ENCODE data around the gene CCNA1.
A peak's percentile ranks its signal among the peaks of the same experiment; 100 is the strongest.

The CCNA1 gene

DNA sequence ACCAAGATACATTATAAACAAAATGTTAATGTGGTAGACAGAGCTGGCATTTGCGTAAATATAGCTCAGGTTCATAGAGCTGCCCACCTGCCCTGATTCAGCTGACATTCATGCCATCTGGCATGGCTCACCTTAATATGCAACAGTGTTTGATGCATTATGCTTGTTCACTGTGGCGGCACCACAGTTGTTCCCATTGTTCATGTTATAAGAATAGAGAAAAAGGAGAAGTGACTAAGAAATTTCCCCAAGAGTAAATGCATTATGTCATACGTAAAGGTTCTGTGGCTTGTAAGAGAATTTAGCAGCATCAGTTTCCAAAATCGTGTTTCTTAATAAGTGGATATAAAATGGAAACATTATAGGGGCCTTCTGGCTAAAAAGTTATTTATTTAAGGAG is 4.5 kb downstream of the CCNA1 start:
- Histone ChIP-seq H3K36me3 (ENCODE audit: control insufficient read depth in 2 of 2, insufficient read depth in 1 of 2, low read length in 2 of 2) (no peaks in the 10 kb centered on the region), H3K4me1 (ENCODE audit: control insufficient read depth, insufficient read depth, low read length) (no peaks in the 10 kb centered on the region), H3K4me3 (ENCODE audit: low read depth, low read length) (no peak overlapping the region), H3K9me3 (ENCODE audit: control insufficient read depth, insufficient read depth, low read depth, low read length) (no peaks in the 10 kb centered on the region), H3K27ac (ENCODE audit: extremely low read depth, low read depth, low read length) (no peak overlapping the region)
- ChIA-PET POLR2A (no interaction called here), CTCF (interaction anchor here (0.5 to 0.7 kb wide), 4 partner anchors 41 to 351 kb away, joined by 3 to 5 read pairs (median 4); no protein-coding TSS in a partner anchor)
- no peak for TF ChIP-seq YY1 (tag by site-specific recombination; IDR thresholded peaks at IDR 0.05)
- TF ChIP-seq ZNF610 (tag by site-specific recombination; IDR thresholded peaks at IDR 0.05; ENCODE audit: borderline replicate concordance): no peak
- 0 out of 2 replicates have a peak, but pooled peaks have one; percentile 20 for TF ChIP-seq ATF2 (tag by site-specific recombination; IDR thresholded peaks at IDR 0.05; ENCODE audit: low read depth)

- 0 out of 2 replicates have a peak, but pooled peaks have one; percentile 51 for TF ChIP-seq SCRT2 (tag by site-specific recombination; IDR thresholded peaks at IDR 0.05)
- TF ChIP-seq, protein P1, sequence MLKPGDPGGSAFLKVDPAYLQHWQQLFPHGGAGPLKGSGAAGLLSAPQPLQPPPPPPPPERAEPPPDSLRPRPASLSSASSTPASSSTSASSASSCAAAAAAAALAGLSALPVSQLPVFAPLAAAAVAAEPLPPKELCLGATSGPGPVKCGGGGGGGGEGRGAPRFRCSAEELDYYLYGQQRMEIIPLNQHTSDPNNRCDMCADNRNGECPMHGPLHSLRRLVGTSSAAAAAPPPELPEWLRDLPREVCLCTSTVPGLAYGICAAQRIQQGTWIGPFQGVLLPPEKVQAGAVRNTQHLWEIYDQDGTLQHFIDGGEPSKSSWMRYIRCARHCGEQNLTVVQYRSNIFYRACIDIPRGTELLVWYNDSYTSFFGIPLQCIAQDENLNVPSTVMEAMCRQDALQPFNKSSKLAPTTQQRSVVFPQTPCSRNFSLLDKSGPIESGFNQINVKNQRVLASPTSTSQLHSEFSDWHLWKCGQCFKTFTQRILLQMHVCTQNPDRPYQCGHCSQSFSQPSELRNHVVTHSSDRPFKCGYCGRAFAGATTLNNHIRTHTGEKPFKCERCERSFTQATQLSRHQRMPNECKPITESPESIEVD (tag by site-specific recombination; IDR thresholded peaks at IDR 0.05): no peak
- POLR2A ChIA-PET: interaction anchor here (0.6 kb wide), 1 partner anchor 16 kb away, joined by 3 read pairs; no protein-coding TSS in a partner anchor
- Histone ChIP-seq H3K4me1 (ENCODE audit: control insufficient read depth, insufficient read depth, low read length) (no peaks in the 10 kb centered on the region), H3K27ac (ENCODE audit: extremely low read depth, low read depth, low read length) (no peak overlapping the region), H3K36me3 (ENCODE audit: control insufficient read depth in 2 of 2, insufficient read depth in 1 of 2, low read length in 2 of 2) (no peaks in the 10 kb centered on the region), H3K4me3 (ENCODE audit: low read depth, low read length) (no peak overlapping the region), H3K9me3 (ENCODE audit: control insufficient read depth, insufficient read depth, low read depth, low read length) (no peaks in the 10 kb centered on the region)
- CTCF ChIA-PET: no interaction called here
Measured at GRCh38 chr13:36438594-36439483, 6.5 kb downstream of the CCNA1 start.

DNA sequence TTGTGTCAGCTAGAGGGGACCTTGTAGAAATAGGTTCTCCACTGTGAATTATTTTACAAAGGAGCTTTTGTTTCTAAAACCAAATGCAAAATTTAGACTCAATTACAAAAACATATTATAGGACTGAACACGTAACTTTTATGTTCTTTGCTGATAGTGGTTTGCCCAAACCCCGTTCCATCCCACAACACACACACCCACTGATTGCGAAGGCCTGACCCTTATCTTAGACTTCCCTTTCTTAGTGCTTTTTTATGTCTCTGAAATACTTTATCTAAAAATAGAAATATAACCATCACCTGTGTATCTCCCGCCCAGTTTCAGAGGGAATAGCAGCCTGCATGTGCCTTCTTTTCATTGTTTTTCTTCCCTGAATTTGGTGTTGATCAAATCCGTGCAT is 13.0 kb downstream of the CCNA1 start:
- POLR2A ChIA-PET: no interaction called here
- no peak for TF ChIP-seq ZNF777 (tag by site-specific recombination; IDR thresholded peaks at IDR 0.05; ENCODE audit: borderline replicate concordance)
- Histone ChIP-seq H3K36me3 (ENCODE audit: control insufficient read depth in 2 of 2, insufficient read depth in 1 of 2, low read length in 2 of 2) (no peaks in the 10 kb centered on the region), H3K4me1 (ENCODE audit: control insufficient read depth, insufficient read depth, low read length) (no peaks in the 10 kb centered on the region), H3K27ac (ENCODE audit: extremely low read depth, low read depth, low read length) (no peak overlapping the region), H3K9me3 (ENCODE audit: control insufficient read depth, insufficient read depth, low read depth, low read length) (no peaks in the 10 kb centered on the region), H3K4me3 (ENCODE audit: low read depth, low read length) (no peak overlapping the region)
- CTCF ChIA-PET: no interaction called here

GRCh38 chr13:36445891-36446351 is 13.6 kb downstream of the CCNA1 start:
- Histone ChIP-seq H3K36me3 (ENCODE audit: control insufficient read depth in 2 of 2, insufficient read depth in 1 of 2, low read length in 2 of 2) (no peaks in the 10 kb centered on the region), H3K4me3 (ENCODE audit: low read depth, low read length) (no peak overlapping the region), H3K4me1 (ENCODE audit: control insufficient read depth, insufficient read depth, low read length) (no peaks in the 10 kb centered on the region), H3K9me3 (ENCODE audit: control insufficient read depth, insufficient read depth, low read depth, low read length) (no peaks in the 10 kb centered on the region), H3K27ac (ENCODE audit: extremely low read depth, low read depth, low read length) (no peak overlapping the region)
- ChIA-PET POLR2A (no interaction called here), CTCF (no interaction called here)
- TF ChIP-seq ZNF2 (tag by site-specific recombination; IDR thresholded peaks at IDR 0.05): no peak
- no peak for TF ChIP-seq ZNF155 (tag by site-specific recombination; IDR thresholded peaks at IDR 0.05)
- TF ChIP-seq ZNF416 (tag by site-specific recombination; IDR thresholded peaks at IDR 0.05): no peak
- TF ChIP-seq, protein P2, sequence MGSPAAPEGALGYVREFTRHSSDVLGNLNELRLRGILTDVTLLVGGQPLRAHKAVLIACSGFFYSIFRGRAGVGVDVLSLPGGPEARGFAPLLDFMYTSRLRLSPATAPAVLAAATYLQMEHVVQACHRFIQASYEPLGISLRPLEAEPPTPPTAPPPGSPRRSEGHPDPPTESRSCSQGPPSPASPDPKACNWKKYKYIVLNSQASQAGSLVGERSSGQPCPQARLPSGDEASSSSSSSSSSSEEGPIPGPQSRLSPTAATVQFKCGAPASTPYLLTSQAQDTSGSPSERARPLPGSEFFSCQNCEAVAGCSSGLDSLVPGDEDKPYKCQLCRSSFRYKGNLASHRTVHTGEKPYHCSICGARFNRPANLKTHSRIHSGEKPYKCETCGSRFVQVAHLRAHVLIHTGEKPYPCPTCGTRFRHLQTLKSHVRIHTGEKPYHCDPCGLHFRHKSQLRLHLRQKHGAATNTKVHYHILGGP (tag by site-specific recombination; IDR thresholded peaks at IDR 0.05): no peak
- TF ChIP-seq ZXDB (tag by site-specific recombination; IDR thresholded peaks at IDR 0.05): no peak
- TF ChIP-seq TRIM28 (IDR thresholded peaks at IDR 0.05; ENCODE audit: borderline replicate concordance, low read length): no peak
- TF ChIP-seq ZBTB17 (tag by site-specific recombination; IDR thresholded peaks at IDR 0.05): no peak
- no peak for TF ChIP-seq ATF2 (tag by site-specific recombination; IDR thresholded peaks at IDR 0.05; ENCODE audit: low read depth)
